Endothelial cell of umbilical vein (primary cell): ENCODE results near the gene TPP1. TPM values are rescaled to one million over a fixed set of nuclear protein-coding genes. Genes with fewer than 3 reads are reported as not detected.

Source experiments
- BruUV-seq: library from RNA; stranded (reverse); fragments of 400-500 nt; replicated peaks from 2 replicates; lab custom pipeline; 2021; lab: Mats Ljungman, UMichigan
- CTCF ChIA-PET: fragments of 300-600, 350-600 bp; sonication (Branson Sonifier 250); formaldehyde crosslinking; loops from one replicate; lab custom pipeline; 2021; ENCODE audit warnings: antibody characterized with exemption, inconsistent platforms; lab: Charles Lee
- POLR2A ChIA-PET: fragments of 300-600, 350-600 bp; sonication (Branson Sonifier 250); formaldehyde crosslinking; loops from one replicate; lab custom pipeline; 2021; ENCODE audit warnings: antibody characterized with exemption, inconsistent platforms; lab: Charles Lee
- DNase-seq: peaks from one replicate; pipeline ENCODE4 v3.0.0-alpha.2; 2011; ENCODE audit warnings: low read depth, low spot score
- FAIRE-seq: peaks from 2 replicates; lab custom pipeline; 2011; peaks lifted over from hg19 to GRCh38; lab: Jason Lieb, UNC
- H2AFZ ChIP-seq: 2 replicates; pipeline ENCODE4 v1.6.0; 2012; ENCODE audit warnings: low read depth, low read length, control low read depth, inconsistent platforms
- H3K27ac ChIP-seq: 2 replicates; pipeline ENCODE4 v1.5.1; 2011; ENCODE audit warnings: low read depth, mild to moderate bottlenecking, control low read depth, low read length, moderate library complexity; ENCODE audit not compliant: insufficient read depth
- H3K27me3 ChIP-seq, 2 experiments: 2 replicates each; pipeline versions ENCODE4 v1.6.0 to v1.6.1; 2011; ENCODE audit warnings: low read length in 2 of 2, mixed read lengths in 1 of 2; ENCODE audit not compliant: control insufficient read depth in 2 of 2, insufficient read depth in 2 of 2
- H3K36me3 ChIP-seq, 2 experiments: 2 replicates in 1 of 2; 3 replicates in 1 of 2; pipeline ENCODE4 v1.5.1; 2011; ENCODE audit warnings: low read length in 2 of 2, mild to moderate bottlenecking in 1 of 2, moderate library complexity in 1 of 2; ENCODE audit not compliant: control insufficient read depth in 2 of 2, insufficient read depth in 2 of 2; ENCODE audit errors: extremely low read depth in 1 of 2
- H3K4me1 ChIP-seq: 3 replicates; pipeline ENCODE4 v1.5.1; 2011; ENCODE audit warnings: mild to moderate bottlenecking, low read length; ENCODE audit not compliant: control insufficient read depth, insufficient read depth; ENCODE audit errors: extremely low read depth
- H3K4me2 ChIP-seq: 2 replicates; pipeline ENCODE4 v1.6.1; 2011; ENCODE audit warnings: low read length, control low read depth, mixed read lengths; ENCODE audit not compliant: insufficient read depth
- H3K4me3 ChIP-seq, 3 experiments: fragments of 200-600 bp in 1 of 3; sonication (generic), shearing (Covaris generic) in 1 of 3; replicated peaks in 1 of 3; 2 replicates each; pipeline ENCODE4 v1.5.1; 2011 to 2016; ENCODE audit warnings: control low read depth in 3 of 3, low read length in 3 of 3, mild to moderate bottlenecking in 2 of 3, inconsistent platforms in 1 of 3, low read depth in 1 of 3, moderate library complexity in 1 of 3; ENCODE audit not compliant: insufficient read depth in 1 of 3
- H3K79me2 ChIP-seq: 2 replicates; pipeline ENCODE4 v1.6.0; 2012; ENCODE audit warnings: low read length, inconsistent platforms; ENCODE audit not compliant: control insufficient read depth, insufficient read depth
- H3K9ac ChIP-seq: replicated peaks from 2 replicates; pipeline ENCODE3; 2011; ENCODE audit warnings: low read length, control low read depth; ENCODE audit not compliant: insufficient read depth; ENCODE audit errors: extremely low read depth
- H3K9me1 ChIP-seq: replicated peaks from 3 replicates; pipeline ENCODE4 v1.6.0; 2011; ENCODE audit warnings: mild to moderate bottlenecking, low read length; ENCODE audit not compliant: control insufficient read depth, insufficient read depth; ENCODE audit errors: extremely low read depth
- H3K9me3 ChIP-seq: replicated peaks from 2 replicates; pipeline ENCODE4 v1.5.1; 2012; ENCODE audit warnings: low read length, inconsistent platforms; ENCODE audit not compliant: control insufficient read depth, insufficient read depth
- H4K20me1 ChIP-seq: replicated peaks from 2 replicates; pipeline ENCODE3; 2011; ENCODE audit warnings: mild to moderate bottlenecking, low read length; ENCODE audit not compliant: control insufficient read depth, insufficient read depth; ENCODE audit errors: extremely low read depth
- CTCF ChIP-seq, 2 donors: IDR thresholded peaks; 1 replicate in 1 of 2; 2 replicates in 1 of 2; pipeline ENCODE4 v1.5.1; 2011; ENCODE audit warnings: low read length in 2 of 2, mild to moderate bottlenecking in 2 of 2, moderate library complexity in 2 of 2, control low read depth in 1 of 2, inconsistent platforms in 1 of 2, low read depth in 1 of 2; ENCODE audit not compliant: insufficient read depth in 1 of 2; ENCODE audit errors: extremely low read depth in 1 of 2
- EZH2 ChIP-seq: IDR thresholded peaks from 2 replicates; pipeline ENCODE4 v1.6.1; 2012; ENCODE audit warnings: borderline replicate concordance, low read depth, mild to moderate bottlenecking, moderate library complexity, low read length, inconsistent platforms; ENCODE audit not compliant: severe bottlenecking
- FOS ChIP-seq: IDR thresholded peaks from 2 replicates; pipeline ENCODE4 v1.6.1; 2011; ENCODE audit warnings: mild to moderate bottlenecking, low read length, moderate library complexity, borderline replicate concordance; ENCODE audit not compliant: insufficient read depth
- GATA2 ChIP-seq: IDR thresholded peaks from 2 replicates; pipeline ENCODE4 v1.7.0; 2011; ENCODE audit warnings: low read depth, mild to moderate bottlenecking, moderate library complexity, mixed read lengths, low read length; ENCODE audit not compliant: insufficient read length, insufficient read depth
- JUN ChIP-seq: IDR thresholded peaks from 2 replicates; pipeline ENCODE4 v1.6.1; 2011; ENCODE audit warnings: borderline replicate concordance, low read depth; ENCODE audit not compliant: insufficient read length, insufficient read depth
- MAX ChIP-seq: IDR thresholded peaks from 2 replicates; pipeline ENCODE4 v1.6.1; 2011; ENCODE audit not compliant: insufficient read depth, insufficient read length
- MYC ChIP-seq: IDR thresholded peaks from one replicate; pipeline ENCODE4 v1.6.1; 2011; ENCODE audit warnings: mild to moderate bottlenecking, low read depth, low read length
- POLR2A ChIP-seq: IDR thresholded peaks from 2 replicates; pipeline ENCODE4 v1.6.1; 2012; ENCODE audit warnings: low read depth, mild to moderate bottlenecking, control low read depth, low read length
- POLR2AphosphoS5 ChIP-seq: IDR thresholded peaks from 2 replicates; pipeline ENCODE4 v1.6.1; 2012; ENCODE audit warnings: low read depth, mild to moderate bottlenecking, control low read depth, low read length, moderate library complexity; ENCODE audit not compliant: insufficient read depth
- dilution Hi-C: fragments of 300-500 bp; cut with MboI; formaldehyde crosslinking; loops from one replicate; pipeline ENCODE4 v1.15.0; 2019; ENCODE audit warnings: low sequenced_read_pairs; ENCODE audit not compliant: extremely low pct_ligation_motif_present
- intact Hi-C: fragments of 100-400 bp; cut with micrococcal nuclease; formaldehyde crosslinking; loops from one replicate; pipeline ENCODE4 v1.10.0; 2022
- polyA plus RNA-seq, 4 experiments: library from polyadenylated mRNA; depleted of rRNA in 3 of 4; stranded (reverse) in 3 of 4; unstranded in 1 of 4; fragments of >200 nt; gene quantifications; 2 replicates each; pipeline versions ENCODE4 v1.2.1 to v1.2.3, GENCODE V29; 2011 to 2012; ENCODE audit warnings: missing spikeins in 1 of 4
- total RNA-seq: library from RNA; stranded (reverse); gene quantifications from 2 replicates; pipeline ENCODE4 v1.2.3, GENCODE V29; 2021

TPP1 gene
- total and polyA plus RNA-seq, 2 donors (not counting 3 experiments of a cell fraction or from before 2014, with no cell fraction given), result 124 to 224 TPM

- intact Hi-C loops, result no loop called here
- FAIRE-seq (no peak), DNase-seq (no peak)
- Histone ChIP-seq H3K9ac (no peak overlapping the region), H3K4me3 (no peak overlapping the region), H3K36me3 (peaks cover 29 to 34% of the 10 kb centered on the region in 2 experiments), H3K9me3 (no peaks in the 10 kb centered on the region), H3K27ac (no peak overlapping the region), H3K9me1 (no peaks in the 10 kb centered on the region), H3K4me2 (no peak overlapping the region), H4K20me1 (no peaks in the 10 kb centered on the region), H3K4me1 (peaks cover 65% of the 10 kb centered on the region), H3K27me3 (no peaks in the 10 kb centered on the region), H2AFZ (no peak overlapping the region), H3K79me2 (peaks cover 56% of the 10 kb centered on the region)
- CTCF ChIA-PET, result interaction anchor here (1.3 to 4.5 kb wide), 2 partner anchors 9 to 79 kb away, joined by 6 to 43 read pairs; no protein-coding TSS in a partner anchor
- POLR2A ChIA-PET, result no interaction called here
- dilution Hi-C loops, result no loop called here
- BruUV-seq, result no TSS peak
- TF ChIP-seq POLR2A (peak; percentile 48), CTCF (IDR thresholded peaks at IDR 0.05; ENCODE audit: extremely low read depth in 1 of 2, insufficient read depth in 1 of 2, low read depth in 1 of 2, low read length in 2 of 2) (no peak)
Measured at GRCh38 chr11:6609502-6610015, 9.7 kb downstream of the TPP1 start.

GRCh38 chr11:6608726-6609501 lies 10.3 kb downstream of the TPP1 start:
- Histone ChIP-seq H3K9me1 (no peaks in the 10 kb centered on the region), H3K27ac (peak overlapping the region; percentile 17), H4K20me1 (no peaks in the 10 kb centered on the region), H3K36me3 (peaks cover 29 to 31% of the 10 kb centered on the region in 2 experiments), H3K4me1 (peaks cover 65% of the 10 kb centered on the region), H2AFZ (no peak overlapping the region), H3K27me3 (no peaks in the 10 kb centered on the region), H3K4me3 (no peak overlapping the region), H3K4me2 (no peak overlapping the region), H3K9me3 (no peaks in the 10 kb centered on the region), H3K9ac (no peak overlapping the region), H3K79me2 (peaks cover 63% of the 10 kb centered on the region)
- ChIA-PET CTCF (interaction anchor here (0.9 to 7.7 kb wide), 4 partner anchors 9 to 76 kb away, joined by 3 to 122 read pairs (median 8); partner anchors contain the start of gene MRPL17), POLR2A (no interaction called here)
- dilution Hi-C loops (no loop called here), intact Hi-C loops (no loop called here)
- BruUV-seq, result no TSS peak
- FAIRE-seq (no peak), DNase-seq (no peak)
- TF ChIP-seq GATA2 (no peak), EZH2 (no peak), JUN (no peak), FOS (no peak), POLR2AphosphoS5 (no peak), MYC (no peak), POLR2A (no peak), MAX (no peak), CTCF (IDR thresholded peaks at IDR 0.05; ENCODE audit: extremely low read depth in 1 of 2, insufficient read depth in 1 of 2, low read depth in 1 of 2, low read length in 2 of 2) (no peak)
